Gastroesophageal sphincter (tissue), 4 donors: ENCODE measurements around the gene RHOA. TPM values are rescaled to one million over a fixed set of nuclear protein-coding genes. Genes with fewer than 3 reads are reported as not detected.

ENCODE experiments used
- ATAC-seq: fragments of 150-250 bp; one replicate; pipeline ENCODE4 v1.9.1; 2016; ENCODE audit warnings: mild to moderate bottlenecking, moderate library complexity
- H3K27ac ChIP-seq, 4 donors: fragments of 200-600 bp; sonication (generic) in 3 of 4; 1 replicate in 3 of 4; 2 replicates in 1 of 4; pipeline ENCODE4 v1.5.1; 2016 to 2019
- H3K27me3 ChIP-seq: fragments of 200-600 bp; sonication (generic); one replicate; pipeline ENCODE4 v1.5.1; 2019
- H3K36me3 ChIP-seq, 2 donors: fragments of 200-600 bp; sonication (generic); one replicate each; pipeline ENCODE4 v1.5.1; 2019; ENCODE audit warnings: control low read depth in 1 of 2
- H3K4me1 ChIP-seq, 3 donors: fragments of 200-600 bp; sonication (generic); 1 replicate in 2 of 3; 2 replicates in 1 of 3; pipeline ENCODE4 v1.5.1; 2016 to 2019; ENCODE audit warnings: control low read depth in 2 of 3
- H3K4me3 ChIP-seq, 2 donors: fragments of 200-600 bp; sonication (generic); one replicate each; pipeline ENCODE4 v1.5.1; 2019; ENCODE audit warnings: mild to moderate bottlenecking in 1 of 2, moderate library complexity in 1 of 2
- H3K9me3 ChIP-seq, 3 donors: fragments of 200-600 bp; sonication (generic); one replicate each; pipeline ENCODE4 v1.5.1; 2017 to 2019; ENCODE audit warnings: control low read depth in 2 of 3
- EP300 ChIP-seq: sonication (generic); formaldehyde crosslinking; IDR thresholded peaks from one replicate; pipeline ENCODE4 v1.6.1; 2017; ENCODE audit warnings: antibody characterized with exemption, mild to moderate bottlenecking
- POLR2A ChIP-seq, 2 donors: fragments of 450-650 bp; IDR thresholded peaks; one replicate each; pipeline ENCODE4 v1.6.1; 2017; ENCODE audit warnings: antibody characterized with exemption in 2 of 2, mild to moderate bottlenecking in 2 of 2, moderate library complexity in 1 of 2
- POLR2AphosphoS5 ChIP-seq: sonication (generic); formaldehyde crosslinking; IDR thresholded peaks from one replicate; pipeline ENCODE4 v1.6.1; 2017; ENCODE audit warnings: antibody characterized with exemption
- WGBS, 2 donors: methylation state at CpG; one replicate each; pipeline ENCODE4 v1.1.5; 2018; ENCODE audit warnings: low coverage in 1 of 2; 5-methylcytosine and 5-hydroxymethylcytosine counted together
- total RNA-seq, 4 donors: library from RNA; depleted of rRNA; stranded (reverse); fragments of >200 nt; gene quantifications; one replicate each; pipeline ENCODE4 v1.1.0, GENCODE V29; 2016
- TF ChIP-seq, protein P1 (sequence below), 4 experiments: fragments of 200-600 bp in 2 of 4; fragments of 450-650 bp in 2 of 4; sonication (generic) in 1 of 4; IDR thresholded peaks; one replicate each; pipeline ENCODE4 v1.5.1; 2017 to 2019; ENCODE audit warnings: antibody characterized with exemption in 4 of 4, mild to moderate bottlenecking in 2 of 4, moderate library complexity in 2 of 4

RHOA gene
- total RNA-seq, 4 donors from 2014 or later: 401 to 524 (median 476) TPM

DNA sequence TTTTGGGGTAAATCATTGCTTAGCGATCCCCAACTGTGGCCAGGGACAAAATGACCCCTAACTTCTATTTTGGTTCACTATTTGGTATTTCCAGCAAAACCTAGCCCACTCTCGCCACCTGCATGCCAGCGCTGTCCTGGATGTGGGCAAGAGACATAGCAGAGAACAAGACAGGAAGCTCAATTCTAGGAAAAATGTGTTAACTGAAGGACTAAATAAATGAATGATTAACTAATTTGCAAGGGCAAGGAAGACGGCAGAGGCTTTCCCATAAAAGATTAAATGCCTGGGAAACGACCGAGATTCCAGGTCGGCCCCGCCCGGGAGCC, 16.9 kb upstream of the RHOA start:
- Histone ChIP-seq H3K36me3 (peaks cover 0 to 25% of the 10 kb centered on the region in 2 donors), H3K4me1 (peaks cover 0 to 19% (median 3%) of the 10 kb centered on the region in 3 donors), H3K9me3 (no peaks in the 10 kb centered on the region), H3K27ac (peak overlapping the region; percentile 81 to 92 (median 88)), H3K27me3 (no peaks in the 10 kb centered on the region), H3K4me3 (peak overlapping the region; percentile 42 to 72)
- ATAC-seq: peak; percentile 4
- TF ChIP-seq, protein P1, sequence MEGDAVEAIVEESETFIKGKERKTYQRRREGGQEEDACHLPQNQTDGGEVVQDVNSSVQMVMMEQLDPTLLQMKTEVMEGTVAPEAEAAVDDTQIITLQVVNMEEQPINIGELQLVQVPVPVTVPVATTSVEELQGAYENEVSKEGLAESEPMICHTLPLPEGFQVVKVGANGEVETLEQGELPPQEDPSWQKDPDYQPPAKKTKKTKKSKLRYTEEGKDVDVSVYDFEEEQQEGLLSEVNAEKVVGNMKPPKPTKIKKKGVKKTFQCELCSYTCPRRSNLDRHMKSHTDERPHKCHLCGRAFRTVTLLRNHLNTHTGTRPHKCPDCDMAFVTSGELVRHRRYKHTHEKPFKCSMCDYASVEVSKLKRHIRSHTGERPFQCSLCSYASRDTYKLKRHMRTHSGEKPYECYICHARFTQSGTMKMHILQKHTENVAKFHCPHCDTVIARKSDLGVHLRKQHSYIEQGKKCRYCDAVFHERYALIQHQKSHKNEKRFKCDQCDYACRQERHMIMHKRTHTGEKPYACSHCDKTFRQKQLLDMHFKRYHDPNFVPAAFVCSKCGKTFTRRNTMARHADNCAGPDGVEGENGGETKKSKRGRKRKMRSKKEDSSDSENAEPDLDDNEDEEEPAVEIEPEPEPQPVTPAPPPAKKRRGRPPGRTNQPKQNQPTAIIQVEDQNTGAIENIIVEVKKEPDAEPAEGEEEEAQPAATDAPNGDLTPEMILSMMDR (IDR thresholded peaks at IDR 0.05): no peak
- TF ChIP-seq POLR2AphosphoS5 (no peak), EP300 (no peak), POLR2A (IDR thresholded peaks at IDR 0.05) (no peak)
- 0 to 6% methylated on average over 4 to 9 of the region's 9 CpGs for WGBS, 2 donors

DNA sequence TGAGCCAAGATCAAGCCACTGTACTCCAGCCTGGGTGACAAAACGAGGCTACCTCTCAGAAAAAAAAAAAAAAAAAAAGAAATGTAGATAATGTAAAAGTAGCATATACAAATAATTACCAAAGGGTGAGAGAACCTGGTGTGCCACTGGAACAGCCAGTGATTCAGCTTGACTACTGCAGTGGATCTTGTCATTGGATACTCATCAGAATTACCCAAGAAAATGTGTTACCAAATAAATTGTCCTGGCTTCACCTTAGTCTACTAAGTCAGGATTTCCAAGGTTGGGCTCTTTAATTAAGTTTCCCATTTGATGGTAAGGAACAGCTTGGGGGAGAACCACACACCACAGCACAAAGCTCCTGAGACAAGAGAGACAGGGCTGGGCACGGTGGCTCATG, 15.8 kb upstream of the RHOA start:
- no peaks in the 10 kb centered on the region for H3K9me3 ChIP-seq
- peaks cover 0 to 26% (median 3%) of the 10 kb centered on the region in 3 donors for H3K4me1 ChIP-seq
- no peak overlapping the region for H3K4me3 ChIP-seq
- no peaks in the 10 kb centered on the region for H3K27me3 ChIP-seq
- no peak for ATAC-seq
- 100% methylated on average over 1 of the region's 2 CpGs for WGBS, 2 donors
- H3K27ac ChIP-seq: no peak overlapping the region
- TF ChIP-seq, protein P1 (IDR thresholded peaks at IDR 0.05): no peak
- TF ChIP-seq POLR2AphosphoS5: no peak
- no peak for TF ChIP-seq POLR2A (IDR thresholded peaks at IDR 0.05)
- no peak for TF ChIP-seq EP300
- H3K36me3 ChIP-seq: peaks cover 0 to 34% of the 10 kb centered on the region in 2 donors

DNA sequence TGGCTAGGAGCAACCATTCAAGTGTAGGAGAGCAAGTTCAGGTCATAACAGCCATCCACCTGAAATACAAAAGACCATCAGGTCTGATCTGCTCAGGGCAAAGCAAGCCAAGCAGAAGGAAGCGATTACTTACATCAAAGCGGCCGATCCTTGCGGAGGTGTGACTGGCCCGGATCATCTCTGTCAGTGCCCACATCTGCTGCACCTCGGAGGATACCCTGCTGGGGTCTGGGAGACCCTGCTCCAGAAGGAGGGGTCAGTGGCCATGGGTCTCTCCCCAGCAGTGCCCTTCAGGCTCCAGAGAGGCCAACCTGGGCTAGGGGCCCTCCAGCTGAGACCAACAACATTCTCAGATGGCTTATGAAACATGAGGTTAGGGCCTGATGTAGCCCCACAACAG, 13.0 kb upstream of the RHOA start:
- Histone ChIP-seq H3K27me3 (no peaks in the 10 kb centered on the region), H3K27ac (no peak overlapping the region), H3K4me3 (no peak overlapping the region), H3K9me3 (no peaks in the 10 kb centered on the region), H3K36me3 (peaks cover 0 to 43% of the 10 kb centered on the region in 2 donors), H3K4me1 (peaks cover 0 to 40% (median 7%) of the 10 kb centered on the region in 3 donors)
- WGBS, 2 donors: 87% methylated on average over 3 of the region's 6 CpGs; no CpG with 5 or more reads in 1 of the 2 donors
- ATAC-seq: no peak
- TF ChIP-seq POLR2A (IDR thresholded peaks at IDR 0.05) (no peak), EP300 (no peak), POLR2AphosphoS5 (no peak)
- TF ChIP-seq, protein P1 (IDR thresholded peaks at IDR 0.05): no peak

DNA sequence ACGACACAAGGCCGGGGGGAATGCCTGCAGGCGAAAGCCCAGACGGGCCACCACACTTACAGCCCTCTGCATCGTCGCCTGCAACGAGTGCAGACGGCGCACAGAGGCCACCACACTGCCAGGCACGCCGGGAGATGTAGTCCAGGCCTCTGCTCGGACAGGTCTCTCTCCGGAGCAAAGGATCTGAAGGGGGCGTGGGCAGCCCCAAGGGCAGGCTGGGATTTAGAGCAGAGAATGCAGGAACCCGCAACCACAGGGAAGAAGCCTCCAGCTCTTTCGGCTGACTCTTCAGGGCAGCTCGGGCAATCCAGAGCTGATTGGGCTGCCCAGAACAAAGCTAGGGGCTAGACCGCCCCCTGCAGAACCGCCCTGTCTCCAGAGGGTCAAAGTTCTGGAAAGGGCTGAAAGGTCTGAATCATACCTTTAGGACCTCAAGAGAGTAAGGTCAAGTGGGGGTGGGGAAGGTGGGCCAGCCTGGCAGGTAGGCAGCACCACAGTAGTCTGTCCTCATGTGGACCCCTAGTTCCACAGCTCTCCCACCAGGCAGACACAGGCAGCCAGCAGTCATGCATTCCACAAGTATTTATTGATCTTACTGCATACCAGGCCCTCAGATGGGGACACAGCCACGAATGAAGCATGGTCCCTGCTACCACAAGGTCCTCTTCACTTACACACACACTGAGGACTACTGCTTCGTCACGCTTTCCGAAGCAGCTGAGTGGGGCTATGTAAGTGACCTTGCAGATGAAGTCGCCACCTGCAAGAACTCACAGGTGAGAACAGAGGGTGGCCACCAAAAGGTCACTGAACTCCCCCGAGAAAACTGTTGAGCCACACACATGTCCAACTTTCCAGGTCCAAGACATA, 10.8 kb upstream of the RHOA start, which contains the start of gene AMT:
AMT (minus strand) TSS at position 95 of the 870 bp plus-strand sequence; CDS start at position 72, 23 bp downstream.
- peaks cover 0 to 24% (median 7%) of the 10 kb centered on the region in 3 donors for H3K4me1 ChIP-seq
- WGBS, 2 donors: 20 to 70% methylated on average over 1 to 4 of the region's 25 CpGs
- H3K4me3 ChIP-seq: peak within 1 kb of the TSS in 1 of 2 donors; percentile 42
- ATAC-seq: peak; percentile 41
- peak within 1 kb of the TSS in 3 of 4 donors; percentile 12 to 58 (median 49) for H3K27ac ChIP-seq
- peaks cover 0 to 61% of the 10 kb centered on the region in 2 donors for H3K36me3 ChIP-seq
- H3K9me3 ChIP-seq: no peaks in the 10 kb centered on the region
- H3K27me3 ChIP-seq: no peaks in the 10 kb centered on the region
- TF ChIP-seq EP300: no peak
- no peak for TF ChIP-seq POLR2AphosphoS5
- no peak for TF ChIP-seq POLR2A (IDR thresholded peaks at IDR 0.05)
- TF ChIP-seq, protein P1 (IDR thresholded peaks at IDR 0.05): no peak
